RPMI7951 (cell line): ENCODE results near the gene CDADC1. TPM values are rescaled to one million over a fixed set of nuclear protein-coding genes. Genes with fewer than 3 reads are reported as not detected.
"Not testable (repeated sequence)": the region's sequence is repeated elsewhere in the genome, so short reads cannot be mapped to it uniquely, and the experiment has no call there.

Experiments
- DNase-seq: peaks from one replicate; pipeline ENCODE4 v3.0.0-alpha.2; 2012; ENCODE audit warnings: low read depth
- total RNA-seq: library from RNA; depleted of rRNA; stranded (reverse); fragments of >200 nt; shearing (Covaris generic); gene quantifications from 2 replicates; pipeline ENCODE4 v1.2.3, GENCODE V29; 2014; rRNA removed

Gene CDADC1
- total RNA-seq, 1 experiment from 2014 or later, result 3.8 TPM

- DNase-seq, result no peak
Measured at GRCh38 chr13:49315756-49316482, 68.2 kb downstream of the CDADC1 start.

GRCh38 chr13:49319551-49319950, 71.8 kb downstream of the CDADC1 start:
- DNase-seq, result no peak

- no peak for DNase-seq
Measured at GRCh38 chr13:49319951-49320350, 72.2 kb downstream of the CDADC1 start.

GRCh38 chr13:49320975-49321374, 73.2 kb downstream of the CDADC1 start:
- DNase-seq, result no peak

GRCh38 chr13:49322702-49323101, 75.0 kb downstream of the CDADC1 start:
- no peak for DNase-seq

- no peak for DNase-seq
Measured at GRCh38 chr13:49323344-49323743, 75.6 kb downstream of the CDADC1 start.

- DNase-seq, result no peak
Measured at GRCh38 chr13:49326222-49326917, 78.6 kb downstream of the CDADC1 start.

- not testable (repeated sequence) for DNase-seq
Measured at GRCh38 chr13:49327145-49327544, 79.4 kb downstream of the CDADC1 start.

GRCh38 chr13:49329831-49330545, 82.3 kb downstream of the CDADC1 start:
- no peak for DNase-seq

GRCh38 chr13:49330546-49330864, 82.8 kb downstream of the CDADC1 start:
- DNase-seq, result no peak

GRCh38 chr13:49336655-49337054, 88.9 kb downstream of the CDADC1 start:
- DNase-seq, result no peak

- no peak for DNase-seq
Measured at GRCh38 chr13:49340161-49340560, 92.4 kb downstream of the CDADC1 start.

GRCh38 chr13:49341517-49341916, 93.8 kb downstream of the CDADC1 start:
- DNase-seq, result no peak

GRCh38 chr13:49341941-49342340, 94.2 kb downstream of the CDADC1 start:
- no peak for DNase-seq

GRCh38 chr13:49342454-49342853, 94.7 kb downstream of the CDADC1 start:
- DNase-seq, result no peak

Other genes with a start within 250 kb of the CDADC1 start
- not detected in 2 replicates for gene MLNR, start 27.6 kb upstream of the CDADC1 start, total RNA-seq
- gene CAB39L, start 196.1 kb downstream of the CDADC1 start, total RNA-seq, result 8.3 and 12.6 TPM in 2 replicates
- 4.8 and 5.5 TPM in 2 replicates for gene SETDB2, start 196.3 kb downstream of the CDADC1 start, total RNA-seq
- 18.2 and 20.2 TPM in 2 replicates for gene PHF11, start 248.0 kb downstream of the CDADC1 start, total RNA-seq